GM20431 (cell line): ENCODE results near the gene NIPAL4.

Experiments
- in situ Hi-C: fragments of 300-500 bp; cut with MseI, MboI; formaldehyde crosslinking; loops from one replicate; pipeline ENCODE4 v1.15.0; 2020; ENCODE audit warnings: low sequenced_read_pairs; ENCODE audit not compliant: unreplicated experiment

Gene NIPAL4

DNA sequence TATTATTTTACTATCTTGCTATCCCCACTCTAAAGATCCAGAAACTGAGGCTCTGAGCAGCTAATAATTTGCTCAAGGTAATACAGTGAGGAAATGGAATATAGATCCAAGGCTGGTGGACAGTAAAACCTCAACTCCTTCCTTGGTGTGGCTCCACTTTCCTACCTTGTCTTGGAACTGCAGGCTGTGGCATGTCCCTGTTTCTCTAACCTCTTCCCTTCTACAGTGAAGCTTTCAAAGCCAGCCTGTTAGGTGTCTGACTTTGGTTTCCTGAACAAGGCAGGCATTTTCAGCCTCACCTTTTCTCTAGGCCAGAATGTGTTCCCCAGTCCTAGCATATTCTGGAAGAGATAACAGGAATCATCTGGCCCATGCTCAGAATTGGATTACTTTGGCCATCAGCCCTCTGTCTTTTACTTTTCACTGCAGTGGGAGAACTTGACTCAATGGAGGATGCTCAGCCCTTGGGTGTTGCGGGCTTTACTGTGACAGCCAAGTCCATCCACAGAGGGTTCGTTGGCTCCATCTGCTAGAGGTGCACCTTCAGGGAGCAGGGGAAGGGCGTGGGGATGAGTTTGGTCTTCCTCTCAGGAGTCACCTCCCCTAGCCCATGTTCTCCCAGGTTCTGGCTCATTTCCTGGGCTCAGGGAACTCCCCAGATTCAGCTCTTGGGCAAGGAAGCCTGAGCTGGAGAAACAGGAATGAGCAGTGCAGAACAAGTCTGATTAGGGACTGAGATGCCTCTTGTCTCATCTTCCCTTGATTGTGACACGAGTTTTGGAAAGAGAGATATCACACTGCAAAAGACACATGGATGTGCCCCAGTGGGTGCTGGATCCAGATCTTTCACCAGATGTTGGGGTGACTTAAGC is 1.1 kb downstream of the NIPAL4 start:
- in situ Hi-C loops, result no loop called here

DNA sequence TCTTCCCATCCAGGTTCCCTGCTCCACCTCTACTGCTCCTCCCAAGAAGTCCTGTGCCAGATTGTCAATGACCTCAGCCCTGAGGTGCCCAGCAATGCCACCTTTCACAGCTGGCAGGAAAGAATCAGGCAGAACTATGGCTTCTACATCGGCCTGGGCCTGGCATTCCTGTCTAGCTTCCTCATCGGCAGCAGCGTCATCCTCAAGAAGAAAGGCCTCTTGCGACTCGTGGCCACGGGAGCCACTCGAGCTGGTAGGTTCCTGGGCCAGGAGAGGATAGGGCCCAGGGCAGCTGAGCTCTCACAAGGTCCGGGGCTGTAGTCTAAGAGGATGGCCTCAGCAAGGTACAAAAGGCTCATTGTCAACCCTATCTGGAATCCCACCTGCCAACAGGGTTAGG is 3.1 kb downstream of the NIPAL4 start:
- in situ Hi-C loops, result no loop called here

GRCh38 chr5:157463621-157464518 is 3.9 kb downstream of the NIPAL4 start:
- in situ Hi-C loops, result no loop called here

GRCh38 chr5:157464519-157465171 is 4.6 kb downstream of the NIPAL4 start:
- in situ Hi-C loops, result no loop called here

DNA sequence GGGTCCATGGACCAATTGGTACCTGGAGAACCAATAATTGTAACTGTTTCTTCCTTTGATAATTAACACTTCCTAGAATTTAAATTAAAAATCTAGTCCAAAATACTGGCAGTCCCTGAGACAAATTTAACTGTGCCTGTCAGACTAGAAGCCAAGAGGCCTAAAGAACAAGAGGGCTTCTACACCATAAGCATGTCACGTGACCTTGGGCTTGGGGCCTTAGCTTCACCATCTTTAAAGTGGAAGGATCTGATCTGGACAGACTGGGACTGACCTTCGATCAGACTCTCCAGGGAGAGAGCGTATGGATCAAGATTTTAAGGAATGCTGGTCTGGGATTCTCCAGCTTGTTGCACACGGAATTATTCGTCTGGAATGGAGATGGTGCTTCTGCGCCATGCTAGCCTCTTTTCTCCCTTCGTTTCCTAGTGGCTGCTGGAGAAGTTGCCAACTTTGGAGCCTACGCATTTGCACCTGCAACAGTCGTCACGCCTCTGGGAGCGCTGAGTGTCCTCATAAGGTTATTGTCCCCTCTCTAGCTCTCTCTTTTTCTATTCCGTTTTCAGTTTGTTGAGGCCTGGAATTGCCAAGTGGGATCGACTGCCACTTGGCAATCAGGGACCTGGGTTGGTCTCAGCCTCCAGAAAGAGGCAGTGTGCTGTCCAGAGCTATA is 8.4 kb downstream of the NIPAL4 start:
- in situ Hi-C loops, result no loop called here

DNA sequence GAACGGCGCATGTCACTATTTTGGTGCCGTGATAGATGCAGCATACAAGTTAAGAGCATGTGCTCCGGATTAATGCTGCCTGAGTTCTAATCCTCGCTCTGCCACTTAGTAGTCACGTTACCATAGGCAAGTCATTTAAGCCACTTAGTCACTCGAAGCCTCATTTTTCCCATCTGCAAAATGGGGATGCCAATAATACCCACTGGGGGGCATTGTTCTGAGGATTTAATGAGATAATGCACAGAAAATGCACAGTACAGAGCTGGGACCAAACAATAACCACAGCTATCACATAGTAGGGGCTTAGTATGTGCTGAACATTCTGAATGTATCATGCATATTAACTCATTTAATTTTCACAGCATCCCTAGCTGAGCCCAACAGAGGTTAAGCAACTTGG is 9.1 kb downstream of the NIPAL4 start:
- in situ Hi-C loops, result no loop called here

DNA sequence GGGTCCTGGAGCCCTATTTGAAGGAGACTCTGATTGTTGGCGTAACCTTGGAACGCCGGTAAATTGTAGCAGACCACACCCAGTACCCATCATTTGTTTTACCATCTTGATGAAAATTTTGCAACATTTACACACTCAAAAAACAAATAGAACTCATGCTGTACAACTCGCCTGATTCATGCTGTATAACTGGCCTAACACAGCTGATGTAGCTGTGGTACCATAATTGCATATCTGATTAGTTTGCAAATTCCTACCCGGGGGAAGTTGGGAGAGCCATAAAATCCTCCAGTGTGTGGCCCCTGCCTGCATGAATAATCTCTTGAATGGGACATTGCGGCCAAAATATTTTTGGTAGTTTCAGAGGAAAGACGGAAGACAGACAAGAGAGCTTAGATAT is 9.7 kb downstream of the NIPAL4 start:
- in situ Hi-C loops, result no loop called here

GRCh38 chr5:157470631-157471030 is 10.6 kb downstream of the NIPAL4 start:
- in situ Hi-C loops, result no loop called here

DNA sequence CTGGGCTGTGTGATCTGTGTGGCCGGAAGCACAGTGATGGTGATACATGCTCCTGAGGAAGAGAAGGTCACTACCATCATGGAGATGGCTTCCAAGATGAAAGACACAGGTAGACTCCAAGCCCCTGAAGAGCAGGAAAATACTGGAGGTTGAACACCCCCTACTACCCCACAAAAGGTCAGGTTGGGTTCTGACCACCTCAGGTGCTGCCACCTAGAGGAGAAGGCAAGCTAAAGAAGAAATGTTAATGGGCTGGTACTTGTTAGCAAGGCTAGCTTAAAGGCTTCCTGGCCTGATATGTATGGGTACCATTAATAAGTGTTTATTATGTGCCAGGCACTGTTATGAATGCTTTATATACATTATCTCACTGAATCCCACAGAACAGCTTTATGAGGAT is 11.7 kb downstream of the NIPAL4 start:
- in situ Hi-C loops, result no loop called here

DNA sequence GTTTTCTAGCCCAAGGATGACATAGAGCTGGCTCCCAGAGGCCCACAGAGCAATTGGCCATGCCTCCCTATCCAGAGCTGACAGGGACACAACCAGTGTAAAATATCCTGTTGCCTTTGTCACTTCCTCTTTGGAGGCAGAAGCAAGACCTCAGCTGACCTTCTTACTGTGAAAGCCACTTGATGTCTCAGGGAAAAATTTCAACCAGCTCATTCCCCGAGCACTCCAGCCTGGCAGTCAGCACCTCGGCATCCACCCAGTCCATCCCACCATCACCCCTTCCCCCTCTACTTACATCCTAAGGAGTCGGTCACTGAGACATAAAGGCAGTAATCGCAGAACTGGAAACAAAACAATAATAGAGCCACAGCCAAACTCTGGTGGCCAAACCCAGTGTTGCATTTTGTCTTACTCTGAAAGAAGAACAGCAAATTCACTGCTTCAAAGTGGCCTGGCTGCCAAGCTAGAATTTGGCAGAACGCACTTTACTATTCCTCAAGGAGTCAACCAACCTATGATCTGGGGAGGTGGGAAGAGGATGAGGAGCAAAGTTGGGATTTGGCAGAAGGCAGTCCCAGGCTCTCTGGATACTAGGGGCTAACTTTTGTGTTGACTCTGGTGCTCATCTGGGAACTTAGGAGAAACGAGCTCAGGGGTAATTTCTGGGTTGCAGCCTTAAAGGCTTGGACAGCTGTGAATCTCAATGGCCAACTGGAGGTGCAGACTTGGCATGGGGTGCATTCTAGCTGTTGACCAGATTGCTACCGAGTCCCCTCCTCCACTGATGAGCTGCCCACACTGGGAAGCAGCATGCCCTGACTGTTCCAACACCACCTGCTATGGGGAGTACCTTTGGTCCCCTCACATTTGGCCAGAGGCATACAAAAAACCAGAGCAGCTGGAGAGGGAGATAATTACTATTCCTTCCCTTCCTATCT is 13.6 kb downstream of the NIPAL4 start:
- in situ Hi-C loops, result no loop called here

- in situ Hi-C loops, result no loop called here
Measured at GRCh38 chr5:157475432-157475831, 15.4 kb downstream of the NIPAL4 start.

GRCh38 chr5:157476702-157477408 is 16.8 kb downstream of the NIPAL4 start:
- in situ Hi-C loops, result no loop called here

DNA sequence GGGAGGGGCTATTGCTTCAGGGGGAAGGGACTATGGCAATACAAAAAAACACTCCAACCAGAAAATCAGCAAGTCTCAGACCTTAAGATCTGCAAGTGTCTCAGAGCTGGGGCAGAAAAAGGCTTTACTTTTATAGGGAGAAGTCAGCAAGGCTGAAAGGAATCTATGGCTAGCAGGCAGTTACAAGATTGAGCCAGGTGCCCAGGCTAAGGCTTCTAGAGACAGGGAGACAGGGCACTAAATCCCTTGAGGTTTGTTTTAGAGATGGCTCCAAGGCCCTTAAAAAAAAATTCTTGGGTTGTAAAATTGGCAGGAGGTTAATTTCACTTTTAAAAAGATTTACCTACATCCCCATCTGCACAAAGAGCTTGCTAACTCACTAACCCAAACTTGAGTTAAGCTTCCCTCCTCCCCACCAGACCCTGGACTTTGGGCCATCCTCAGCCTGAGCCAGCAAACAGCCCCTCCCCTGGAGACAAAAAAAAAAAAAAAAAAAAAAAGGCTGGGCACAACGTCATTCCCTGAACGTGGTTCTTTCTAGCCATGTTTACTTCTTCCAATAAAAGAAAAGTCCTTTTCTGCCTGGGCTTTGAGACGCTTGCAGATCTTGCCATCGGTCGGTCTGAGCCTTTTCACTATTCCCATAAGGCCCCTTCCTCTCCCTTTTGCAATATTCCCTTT is 17.9 kb downstream of the NIPAL4 start:
- in situ Hi-C loops, result no loop called here

DNA sequence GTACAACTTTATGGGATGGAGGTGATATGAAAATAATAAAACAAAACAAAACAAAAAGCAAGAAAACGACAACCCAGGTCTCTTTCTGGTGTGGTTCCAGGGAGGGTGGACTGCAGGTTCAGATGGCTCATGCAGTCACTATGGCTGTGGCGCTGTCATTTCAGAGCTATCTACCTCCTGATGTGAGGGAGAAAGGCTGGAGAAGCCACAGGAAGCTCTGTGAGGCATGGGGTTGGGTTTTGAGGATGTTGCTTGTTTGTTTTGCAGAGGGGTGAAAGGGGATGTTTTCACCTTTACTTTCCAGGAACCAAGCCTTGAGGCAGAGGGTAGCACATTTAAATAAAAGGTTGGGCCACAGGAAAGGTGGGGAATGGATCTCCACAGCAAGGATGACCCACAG is 18.7 kb downstream of the NIPAL4 start:
- in situ Hi-C loops, result no loop called here

GRCh38 chr5:157479166-157479565 is 19.2 kb downstream of the NIPAL4 start:
- in situ Hi-C loops, result no loop called here

GRCh38 chr5:157479612-157480510 is 19.8 kb downstream of the NIPAL4 start:
- in situ Hi-C loops, result no loop called here

- in situ Hi-C loops, result no loop called here
Measured at GRCh38 chr5:157481265-157481664, 21.3 kb downstream of the NIPAL4 start.
